Astrocyte of the hippocampus (primary cell): Measurements from ENCODE around the gene LGALS9B.
"Not testable (repeated sequence)": the region's sequence is repeated elsewhere in the genome, so short reads cannot be mapped to it uniquely, and the experiment has no call there.

Experiments
- DNase-seq: peaks from one replicate; pipeline ENCODE4 v3.0.0; 2011; ENCODE audit warnings: low read depth, low spot score

The LGALS9B gene

DNA sequence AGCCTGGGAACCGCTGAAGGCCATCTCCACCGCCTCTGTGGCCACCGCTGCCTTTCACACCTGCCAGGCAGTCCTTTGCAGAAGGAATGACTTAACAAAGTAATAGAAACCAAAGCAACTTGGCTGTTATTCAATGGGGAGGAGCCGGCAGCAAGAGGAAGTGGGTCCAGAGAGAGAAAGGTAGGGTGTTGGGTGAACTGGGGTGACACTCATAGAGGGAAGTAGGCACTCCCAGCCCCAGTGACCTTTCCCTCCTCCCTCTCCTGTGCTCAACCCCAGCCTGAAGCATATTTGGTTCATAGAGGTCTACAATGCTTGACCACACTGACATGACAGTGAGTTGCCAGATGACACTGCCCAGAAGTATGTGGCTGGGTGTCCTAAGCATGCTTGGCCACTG lies at the start of gene LGALS9B:
Gene LGALS9B (minus strand): TSS at position 93 of the 400 bp plus-strand sequence. CDS start 69 bp downstream, at position 24.
- DNase-seq: not testable (repeated sequence)

DNA sequence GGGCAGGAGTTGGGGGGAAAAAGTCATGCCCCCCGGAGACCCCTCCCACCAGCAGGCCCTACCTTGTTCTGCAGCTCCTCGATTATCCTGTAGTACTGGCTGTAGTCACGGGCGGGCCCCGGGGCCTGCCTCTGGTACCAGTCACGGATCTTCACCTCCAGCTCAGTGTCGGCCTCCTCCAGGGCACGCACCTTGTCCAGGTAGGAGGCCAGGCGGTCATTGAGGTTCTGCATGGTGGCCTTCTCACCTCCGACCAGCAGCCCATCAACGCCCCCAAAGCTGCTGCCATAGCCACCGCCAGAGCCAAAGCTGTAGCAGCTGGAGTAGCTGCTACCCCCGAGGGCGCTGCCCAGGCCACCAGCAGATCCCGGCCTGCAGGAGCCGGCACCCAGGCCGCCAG lies 49.6 kb upstream of the LGALS9B start:
- DNase-seq: not testable (repeated sequence)

DNA sequence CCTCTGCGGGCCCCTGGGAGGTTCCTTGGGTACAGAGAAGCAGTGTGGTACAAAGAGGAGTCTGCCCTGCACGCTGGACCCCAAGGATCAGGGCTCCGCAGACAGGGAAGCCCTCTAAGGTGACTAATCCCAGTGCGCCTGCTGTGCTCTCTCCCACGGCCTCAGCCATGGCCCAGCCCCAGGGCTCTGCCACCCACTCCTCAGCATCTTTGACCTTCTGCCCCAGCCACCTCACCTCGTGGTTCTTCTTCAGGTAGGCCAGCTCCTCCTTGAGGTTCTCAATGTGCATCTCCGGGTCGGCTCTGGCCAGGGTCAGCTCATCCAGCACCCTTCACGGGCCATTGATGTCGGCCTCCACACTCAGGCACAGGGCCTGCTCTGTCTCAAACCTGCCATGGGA lies 47.8 kb upstream of the LGALS9B start:
- not testable (repeated sequence) for DNase-seq

DNA sequence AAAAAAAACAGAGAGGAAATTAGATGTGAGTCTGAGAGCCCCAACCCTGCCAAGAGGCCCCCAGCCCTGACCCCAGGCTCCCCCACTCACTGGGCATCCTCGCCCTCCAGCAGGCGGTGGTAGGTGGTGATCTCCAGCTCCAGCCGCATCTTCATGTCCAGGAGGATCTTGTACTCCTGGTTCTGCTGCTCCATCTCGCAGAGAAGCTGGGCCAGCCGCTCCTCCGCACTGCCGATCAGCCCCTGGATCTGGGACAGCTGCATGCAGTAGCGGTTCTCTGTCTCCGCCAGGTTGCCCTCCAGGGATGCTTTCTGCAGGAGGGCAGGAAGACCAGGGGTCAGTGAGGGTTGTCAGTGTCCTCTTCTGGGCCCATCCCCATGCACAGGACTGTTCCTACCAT lies 46.2 kb upstream of the LGALS9B start:
- not testable (repeated sequence) for DNase-seq

DNA sequence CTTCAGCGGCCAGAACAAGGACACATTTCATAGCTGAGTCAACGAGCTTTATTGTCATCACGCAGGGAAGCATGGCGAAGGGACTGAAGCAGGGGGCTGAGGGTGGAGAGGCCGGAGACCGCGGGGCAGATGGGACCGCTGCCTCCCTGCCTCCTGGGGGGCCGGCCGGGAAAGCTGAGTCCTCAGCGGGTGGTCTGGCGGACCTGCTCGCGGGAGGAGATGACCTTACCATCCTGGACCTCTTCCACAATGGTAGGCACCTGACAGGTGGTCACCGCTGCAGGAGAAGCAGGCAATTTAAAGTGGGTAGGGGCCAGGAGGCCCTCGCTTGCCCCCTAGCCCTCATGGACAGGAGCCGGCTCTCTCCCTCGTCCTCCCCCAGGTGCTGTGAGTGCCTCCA lies 45.0 kb upstream of the LGALS9B start:
- not testable (repeated sequence) for DNase-seq

DNA sequence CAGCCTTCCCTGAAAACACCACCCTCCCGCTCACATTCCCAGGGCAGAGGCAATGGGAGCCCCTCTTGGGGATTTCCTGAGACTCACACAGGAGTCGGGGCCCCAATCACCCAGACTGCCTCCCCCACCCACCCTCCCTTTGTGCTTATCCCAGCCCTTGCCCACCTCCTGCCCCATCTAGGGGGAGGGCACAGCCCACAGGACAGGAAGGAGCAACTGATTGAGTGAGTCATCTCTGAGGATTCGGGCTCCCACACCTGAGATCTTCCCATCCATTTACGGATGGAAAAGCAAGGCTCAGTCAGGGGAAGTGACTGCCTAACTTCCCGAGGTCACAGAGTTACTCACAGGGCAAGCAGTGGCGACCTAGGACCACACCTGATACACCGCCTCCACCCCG lies 44.4 kb upstream of the LGALS9B start:
- DNase-seq: not testable (repeated sequence)

DNA sequence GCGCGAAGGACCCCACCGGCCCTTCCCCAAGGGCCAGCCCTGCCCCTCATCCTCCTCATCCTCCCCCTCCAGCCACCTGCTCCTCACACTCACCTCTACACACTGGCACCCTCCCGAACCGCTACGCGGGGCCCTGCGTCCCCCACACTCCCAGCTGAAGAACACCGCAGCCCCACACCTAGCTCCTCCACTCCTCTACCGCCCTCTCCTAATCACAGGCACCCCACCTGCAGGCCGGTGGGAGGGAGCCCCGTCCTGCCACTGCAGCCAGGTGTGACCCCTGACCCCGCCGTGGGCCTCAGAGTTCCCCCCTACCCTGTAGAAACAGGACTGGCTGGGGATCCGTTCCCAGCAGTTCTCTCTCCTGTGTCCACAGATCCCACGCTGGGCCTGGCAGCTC lies 38.0 kb upstream of the LGALS9B start:
- DNase-seq: not testable (repeated sequence)

DNA sequence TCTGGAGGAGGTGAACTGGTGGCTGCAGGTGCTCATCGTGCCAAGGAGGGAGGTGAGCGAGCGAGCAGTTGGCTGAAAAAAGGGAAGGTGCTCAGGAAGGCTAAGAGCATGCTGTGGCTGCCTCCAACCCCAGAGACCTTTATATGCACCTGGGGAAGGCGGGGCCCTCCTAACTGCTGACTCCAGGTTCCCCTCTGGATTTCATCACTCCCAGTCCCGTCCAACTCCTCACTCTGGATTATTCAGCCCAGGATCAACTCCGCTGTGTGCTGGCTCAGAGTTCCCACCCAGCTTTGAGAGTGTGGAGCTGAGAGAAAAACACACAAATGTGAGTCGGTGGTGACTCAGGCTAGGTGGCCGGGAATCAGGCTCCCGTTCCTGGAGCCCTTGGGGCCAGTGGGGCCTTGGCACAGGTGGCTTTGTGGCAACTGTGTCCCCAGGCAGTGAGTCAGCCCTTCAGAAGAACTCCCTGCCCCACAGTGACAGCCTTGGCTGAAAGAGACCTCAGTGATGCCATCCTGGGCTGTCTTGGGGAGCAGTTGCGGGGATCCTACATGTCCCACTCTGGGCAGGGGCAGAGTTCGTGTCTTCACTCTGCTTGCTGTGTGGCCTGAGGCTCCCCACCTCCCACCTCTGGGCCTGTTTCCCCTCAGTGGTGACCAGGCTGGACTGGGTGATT lies 37.2 kb upstream of the LGALS9B start:
- DNase-seq: peak; percentile 2

DNA sequence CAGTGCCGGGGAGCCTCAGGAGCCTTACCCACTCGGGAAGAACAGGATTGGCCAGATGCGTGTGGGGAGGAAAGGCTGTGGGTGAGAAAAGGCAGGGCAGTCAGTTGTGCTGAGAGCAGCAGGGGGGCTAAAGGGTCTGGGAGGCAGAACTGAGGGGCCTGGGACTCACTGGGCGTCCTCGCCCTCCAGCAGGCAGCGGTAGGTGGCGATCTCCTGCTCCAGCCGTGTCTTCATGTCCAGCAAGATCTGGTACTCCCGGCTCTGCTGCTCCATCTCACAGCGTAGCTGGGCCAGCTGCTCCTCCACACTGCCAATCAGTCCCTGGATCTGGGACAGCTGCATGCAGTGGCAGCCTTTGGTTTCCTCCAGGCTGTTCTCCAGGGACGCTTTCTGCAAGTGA lies 34.6 kb upstream of the LGALS9B start:
- DNase-seq: not testable (repeated sequence)

DNA sequence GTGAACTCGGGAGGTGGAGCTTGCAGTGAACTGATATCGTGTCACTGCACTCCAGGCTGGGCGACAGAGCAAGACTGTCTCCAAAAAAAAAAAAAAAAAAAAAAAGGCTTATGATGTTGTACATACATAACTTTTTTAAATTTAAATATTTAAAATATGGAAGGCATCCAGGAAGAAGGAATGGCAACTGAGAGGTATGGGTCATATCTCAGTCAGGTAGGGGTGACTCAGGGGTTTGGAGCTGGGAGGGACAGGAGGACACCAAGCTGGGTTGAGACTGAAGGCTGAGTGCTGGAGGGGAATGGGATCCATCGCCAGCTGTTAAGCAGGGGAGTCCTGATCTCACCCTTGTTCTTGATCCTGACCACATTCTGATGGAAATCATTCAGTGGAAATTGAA lies 33.0 kb upstream of the LGALS9B start:
- DNase-seq: not testable (repeated sequence)

DNA sequence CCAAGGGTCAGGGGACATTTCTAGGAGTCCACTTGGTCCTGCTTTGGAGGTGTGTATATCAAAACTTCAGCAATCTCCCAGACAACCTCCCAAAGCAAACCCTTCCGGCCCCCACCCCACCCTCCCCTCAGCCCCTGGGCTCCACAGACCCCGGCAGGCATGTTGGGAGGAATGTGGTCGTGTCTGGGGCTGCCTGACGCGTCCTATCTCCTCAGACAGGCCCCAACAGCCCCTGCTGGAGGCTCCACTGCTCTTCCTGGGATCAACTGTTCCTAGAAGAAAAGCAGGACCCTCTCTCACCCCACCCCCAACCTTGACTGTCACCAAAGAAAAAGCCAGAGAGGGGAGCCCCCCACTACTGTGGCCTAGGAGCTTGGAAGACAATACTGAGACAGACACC lies 28.1 kb upstream of the LGALS9B start:
- not testable (repeated sequence) for DNase-seq

DNA sequence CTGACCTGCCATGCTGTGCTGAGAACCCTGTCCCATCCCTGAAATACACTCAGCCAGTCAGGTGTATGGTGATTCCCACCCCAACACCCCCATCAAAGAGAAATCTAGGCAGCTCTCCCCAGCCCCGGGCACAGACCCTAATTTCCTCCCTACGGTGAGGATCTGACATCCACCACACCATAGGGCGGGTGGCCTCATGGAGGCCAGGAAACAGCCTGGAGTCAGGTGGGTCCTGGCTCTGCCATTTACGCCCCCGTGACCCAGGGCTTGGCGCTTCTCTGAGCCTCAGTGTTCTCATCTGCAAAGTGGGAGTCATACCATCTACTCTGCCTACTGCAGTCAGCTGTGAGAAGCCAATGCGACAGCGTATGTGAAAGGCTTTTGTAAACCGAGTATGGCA lies 27.4 kb upstream of the LGALS9B start:
- not testable (repeated sequence) for DNase-seq

DNA sequence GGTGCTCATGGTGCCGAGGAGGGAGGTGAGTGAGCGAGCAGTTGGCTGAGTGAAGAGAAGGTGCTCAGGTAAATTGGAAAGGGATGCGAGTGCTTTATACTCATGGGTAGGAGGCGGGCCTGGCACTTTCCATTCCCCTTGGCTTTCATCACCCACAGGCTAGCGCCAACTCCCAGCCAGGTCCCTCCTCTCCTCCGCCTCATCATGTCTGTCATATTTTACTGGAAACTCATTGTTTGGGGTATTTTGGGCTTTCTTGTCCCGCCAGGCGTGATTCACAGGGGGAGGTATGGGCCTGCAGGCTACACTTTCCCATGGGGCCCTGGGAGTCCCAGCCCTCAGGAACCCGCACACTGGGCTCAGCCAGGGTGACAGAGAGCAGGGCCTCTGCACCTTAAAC lies 26.8 kb upstream of the LGALS9B start:
- DNase-seq: not testable (repeated sequence)

DNA sequence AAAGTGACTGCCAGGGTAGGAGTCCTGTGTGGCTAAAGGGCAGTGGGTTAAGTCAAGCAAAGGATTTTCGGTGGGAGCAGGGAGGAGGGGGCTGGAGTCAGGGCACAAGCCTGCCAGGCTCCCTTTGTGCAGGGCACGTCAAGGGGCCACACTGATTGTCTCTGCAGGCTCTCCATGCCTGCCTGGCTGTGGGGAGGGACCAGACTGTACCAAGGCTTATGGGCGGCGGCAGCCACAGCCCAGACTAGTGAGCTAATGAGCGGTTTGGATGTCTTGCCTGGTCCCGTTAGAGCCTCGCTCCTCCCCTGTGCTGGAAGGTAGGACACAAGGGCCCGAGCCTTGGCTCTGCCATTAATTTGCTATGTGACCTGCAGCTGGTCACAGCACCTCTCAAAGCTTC lies 25.6 kb upstream of the LGALS9B start:
- DNase-seq: not testable (repeated sequence)

DNA sequence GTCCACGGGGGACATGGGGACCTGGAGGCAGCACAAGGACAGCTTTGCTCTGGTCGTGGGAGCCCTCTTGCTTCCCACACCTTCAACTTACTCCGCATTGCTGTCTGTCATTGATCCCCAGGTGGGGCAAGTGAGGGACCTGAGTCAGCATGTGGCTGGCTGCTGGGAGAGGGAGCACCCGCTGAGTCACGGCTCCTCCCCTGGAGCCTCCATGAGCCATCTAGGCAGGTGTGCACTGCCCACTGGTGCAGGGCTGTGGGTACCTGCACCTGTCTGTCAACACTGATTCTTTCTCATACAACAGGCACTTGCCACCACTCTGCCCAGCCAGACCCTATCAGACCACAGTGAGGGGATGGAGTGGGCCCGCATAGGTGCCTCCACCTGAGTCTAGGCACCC lies 24.8 kb upstream of the LGALS9B start:
- DNase-seq: not testable (repeated sequence)

DNA sequence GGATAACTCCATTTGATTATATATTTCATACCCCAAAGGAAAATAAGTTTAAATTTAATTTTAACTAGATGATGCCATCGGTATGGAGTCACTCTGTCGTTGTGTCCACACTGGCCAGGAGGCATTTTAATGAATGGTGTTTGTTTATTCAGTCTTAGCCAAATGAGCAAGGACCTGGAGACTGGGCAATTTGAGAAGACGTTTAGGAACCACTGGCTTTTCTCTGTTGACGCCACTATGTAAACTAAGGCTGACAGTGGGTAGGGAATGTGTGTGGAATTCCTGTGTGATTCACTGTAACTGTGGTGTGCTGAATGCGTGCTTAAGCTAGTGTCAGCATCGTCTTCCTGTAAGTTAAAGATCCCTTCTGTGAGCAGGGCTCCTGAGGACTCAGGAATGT lies 17.6 kb upstream of the LGALS9B start:
- DNase-seq: peak; percentile 50

DNA sequence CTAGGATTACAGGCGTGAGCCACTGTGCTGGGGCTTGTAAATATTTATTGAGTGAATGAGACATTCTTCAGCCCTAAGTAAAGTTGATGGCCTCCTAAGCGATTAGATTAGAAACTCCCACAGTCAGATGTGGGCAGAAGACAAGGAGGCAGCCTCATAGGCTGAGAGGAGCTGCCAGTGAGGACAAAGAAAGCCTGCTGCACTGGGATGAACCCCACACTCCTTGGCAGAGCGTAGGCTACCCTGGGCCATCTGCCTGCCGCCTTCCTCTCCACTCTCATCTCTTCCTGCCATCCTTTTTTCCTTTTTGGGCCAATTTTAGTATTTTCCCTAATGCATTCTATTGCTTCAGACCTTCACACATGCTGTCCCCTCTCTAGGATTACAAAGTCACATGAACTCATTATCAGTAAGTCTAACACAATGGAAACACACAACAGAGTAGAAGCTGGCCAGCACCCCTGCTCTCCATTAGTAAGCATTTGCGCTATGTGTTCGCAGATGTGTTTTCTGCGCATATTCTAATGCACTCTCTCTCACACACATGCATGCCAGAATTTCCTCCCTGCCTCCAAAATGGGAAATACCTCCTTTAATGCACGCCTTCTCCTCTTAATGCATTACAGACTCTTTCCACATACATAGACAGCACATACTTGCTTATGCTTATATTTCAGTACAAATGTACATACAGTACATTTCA lies 12.7 kb upstream of the LGALS9B start:
- DNase-seq: not testable (repeated sequence)

DNA sequence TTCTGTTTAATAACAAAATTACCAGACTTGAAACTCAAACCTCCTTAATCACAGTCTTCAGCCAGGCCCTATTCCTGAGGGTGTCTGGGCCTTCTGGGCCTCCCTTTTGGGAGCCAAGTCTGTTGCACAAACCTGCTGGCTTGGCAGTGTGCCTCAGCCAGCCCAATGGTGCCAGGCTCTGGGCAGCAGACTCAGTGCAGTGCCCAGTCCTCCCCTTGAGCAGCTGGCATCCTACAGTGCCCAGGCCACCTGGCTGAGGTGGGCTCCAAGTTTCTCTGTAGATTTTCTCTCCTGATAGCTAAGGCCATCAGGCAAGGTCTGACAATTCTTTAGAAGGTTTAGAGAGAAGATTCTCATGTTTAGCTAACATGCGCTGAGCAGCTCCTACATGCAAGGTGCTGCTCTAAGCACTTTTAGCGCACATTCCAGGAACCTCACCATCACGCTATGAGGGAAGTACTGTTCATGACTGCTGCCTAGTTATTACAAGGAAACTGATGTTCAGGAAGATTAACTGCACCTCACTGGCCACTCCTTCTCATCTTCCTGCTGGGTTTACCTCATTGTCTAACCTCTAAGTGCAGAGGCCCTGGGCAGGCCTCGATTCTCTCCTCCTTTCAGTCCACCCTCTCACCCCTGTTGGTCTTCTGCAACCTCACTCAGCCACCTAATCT lies 10.2 kb upstream of the LGALS9B start:
- not testable (repeated sequence) for DNase-seq

DNA sequence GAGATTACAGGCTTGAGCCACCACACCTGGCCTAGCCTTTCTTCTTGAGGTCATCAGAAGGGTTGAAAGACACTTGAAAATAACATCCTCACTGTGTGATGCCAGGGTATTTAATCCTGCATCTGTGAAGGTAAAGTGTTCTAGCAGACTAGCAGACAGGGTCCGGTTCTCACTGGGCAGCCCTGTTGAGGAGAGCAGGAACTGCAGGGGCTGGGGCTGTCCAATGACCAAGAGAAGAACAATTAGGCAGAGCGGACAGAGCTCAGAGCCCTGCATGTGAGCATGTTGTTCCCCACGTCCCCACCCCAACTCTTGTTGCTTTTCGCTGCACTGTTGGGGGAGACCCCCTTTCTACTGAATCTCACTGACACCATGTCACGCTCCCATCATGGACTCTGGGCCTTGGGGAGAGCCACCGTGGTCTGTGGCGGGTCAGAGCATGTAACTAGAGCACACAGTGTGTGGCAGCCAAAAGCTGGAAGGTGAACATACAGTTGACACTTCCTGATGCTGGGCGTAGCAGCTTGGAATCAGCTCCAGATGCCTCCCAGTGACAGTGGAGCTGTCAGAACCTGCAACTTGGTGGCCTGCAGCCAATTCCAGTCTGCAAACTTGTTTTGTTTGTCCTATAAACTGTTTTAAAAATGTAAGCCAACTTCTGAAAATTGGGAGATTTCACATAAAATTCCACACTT lies 7.9 kb upstream of the LGALS9B start:
- DNase-seq: not testable (repeated sequence)

DNA sequence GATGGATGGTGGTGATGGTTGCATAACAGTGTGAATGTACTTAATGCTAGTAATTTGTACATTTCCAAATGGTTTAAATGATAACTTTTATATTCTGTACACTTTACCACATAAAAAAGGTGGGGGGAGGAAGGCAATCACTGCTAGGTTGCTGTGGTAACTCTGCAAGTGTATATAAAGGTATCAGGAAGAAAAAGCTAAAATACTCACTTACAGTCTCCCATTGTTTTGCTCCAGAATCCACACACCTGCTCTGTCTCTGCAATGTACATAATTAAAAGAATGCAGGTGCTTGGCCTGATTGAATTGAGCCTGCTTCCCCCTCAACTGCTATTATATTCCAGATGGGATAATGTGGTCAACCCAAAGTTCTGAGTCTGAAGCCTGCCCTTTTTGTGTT lies 6.7 kb upstream of the LGALS9B start:
- DNase-seq: not testable (repeated sequence)

DNA sequence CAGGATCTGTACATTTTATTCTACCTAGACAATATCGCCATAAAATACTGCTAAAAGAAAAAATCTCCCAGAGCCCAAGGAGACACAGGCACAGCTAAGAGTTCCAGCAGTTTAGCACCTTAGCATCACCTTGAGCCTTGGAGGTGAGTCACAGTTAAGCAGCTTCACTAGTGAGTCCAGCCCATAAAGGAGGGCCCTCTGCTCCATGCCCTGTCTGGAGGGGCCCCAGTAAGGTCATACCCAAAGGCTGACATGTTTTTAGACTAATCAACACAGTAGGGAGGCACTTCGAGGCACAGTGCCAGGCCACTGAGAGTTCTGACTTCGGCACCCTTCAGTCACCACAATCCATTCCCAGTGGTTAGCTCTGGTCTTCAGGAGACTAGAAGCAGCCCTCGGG lies 2.6 kb upstream of the LGALS9B start:
- not testable (repeated sequence) for DNase-seq

DNA sequence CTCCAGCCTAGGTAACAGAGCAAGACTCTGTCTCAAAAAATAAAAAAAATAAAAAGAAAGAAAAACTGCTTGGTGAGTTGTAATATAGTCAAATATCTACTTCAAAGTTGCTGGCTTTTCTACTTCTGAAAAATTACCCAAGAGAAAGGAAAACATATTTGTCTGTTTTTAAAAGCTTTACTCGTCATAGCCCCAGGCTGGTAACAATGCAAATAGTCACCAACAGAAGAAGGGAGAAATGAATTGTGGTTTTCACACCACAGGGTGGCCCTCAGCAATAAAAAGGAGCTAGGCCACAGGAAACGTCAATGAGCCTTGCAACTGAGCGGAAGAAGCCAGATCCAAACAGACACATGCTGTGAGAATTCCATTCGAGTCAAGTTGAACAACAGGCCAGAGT lies 1.8 kb upstream of the LGALS9B start:
- DNase-seq: not testable (repeated sequence)
